ENCODE measurements around the gene CEP57. TPM values are rescaled to one million over a fixed set of nuclear protein-coding genes. Genes with fewer than 3 reads are reported as not detected.

The CEP57 gene
- total RNA-seq, 1 donor from 2014 or later = 70.5 TPM

GRCh38 chr11:95795627-95796295 is 5.5 kb downstream of the CEP57 start:
- Mint-ChIP-seq H3K27ac (no peak overlapping the region), H3K36me3 (ENCODE audit: insufficient read depth) (peaks cover 12% of the 10 kb centered on the region)

DNA sequence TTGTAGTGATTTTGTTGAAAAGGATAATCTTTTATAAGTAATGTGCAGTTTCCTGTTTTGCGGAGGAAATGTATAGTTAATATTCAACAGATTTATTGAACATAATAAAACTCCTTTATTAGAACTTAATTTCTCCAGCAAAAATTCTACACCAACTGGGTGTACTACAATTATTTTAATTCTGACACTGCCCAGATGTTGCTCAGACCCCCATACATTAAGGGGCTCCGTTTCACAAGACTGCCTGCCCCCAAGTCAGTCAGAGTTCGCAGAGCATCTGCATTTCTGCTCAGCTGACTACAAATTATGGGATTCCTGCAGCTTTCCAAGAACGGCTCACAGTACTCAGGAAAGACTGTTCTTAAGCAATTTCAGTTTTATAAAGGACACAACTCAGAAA is 6.2 kb downstream of the CEP57 start:
- no peaks in the 10 kb centered on the region for H3K27me3 Mint-ChIP-seq
- no peak overlapping the region for H3K27ac Mint-ChIP-seq
- TF ChIP-seq, protein P1, sequence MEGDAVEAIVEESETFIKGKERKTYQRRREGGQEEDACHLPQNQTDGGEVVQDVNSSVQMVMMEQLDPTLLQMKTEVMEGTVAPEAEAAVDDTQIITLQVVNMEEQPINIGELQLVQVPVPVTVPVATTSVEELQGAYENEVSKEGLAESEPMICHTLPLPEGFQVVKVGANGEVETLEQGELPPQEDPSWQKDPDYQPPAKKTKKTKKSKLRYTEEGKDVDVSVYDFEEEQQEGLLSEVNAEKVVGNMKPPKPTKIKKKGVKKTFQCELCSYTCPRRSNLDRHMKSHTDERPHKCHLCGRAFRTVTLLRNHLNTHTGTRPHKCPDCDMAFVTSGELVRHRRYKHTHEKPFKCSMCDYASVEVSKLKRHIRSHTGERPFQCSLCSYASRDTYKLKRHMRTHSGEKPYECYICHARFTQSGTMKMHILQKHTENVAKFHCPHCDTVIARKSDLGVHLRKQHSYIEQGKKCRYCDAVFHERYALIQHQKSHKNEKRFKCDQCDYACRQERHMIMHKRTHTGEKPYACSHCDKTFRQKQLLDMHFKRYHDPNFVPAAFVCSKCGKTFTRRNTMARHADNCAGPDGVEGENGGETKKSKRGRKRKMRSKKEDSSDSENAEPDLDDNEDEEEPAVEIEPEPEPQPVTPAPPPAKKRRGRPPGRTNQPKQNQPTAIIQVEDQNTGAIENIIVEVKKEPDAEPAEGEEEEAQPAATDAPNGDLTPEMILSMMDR (IDR thresholded peaks at IDR 0.05; ENCODE audit: unreplicated experiment) = no peak
- H3K36me3 Mint-ChIP-seq (ENCODE audit: insufficient read depth) = peaks cover 14% of the 10 kb centered on the region
- no peaks in the 10 kb centered on the region for H3K9me3 Mint-ChIP-seq (ENCODE audit: low read depth)
- H3K4me3 Mint-ChIP-seq (ENCODE audit: low read depth) = no peak overlapping the region
- DNase-seq (ENCODE audit: low spot score, unreplicated experiment) = no peak
- H3K4me1 Mint-ChIP-seq (ENCODE audit: low read depth) = peaks cover 32% of the 10 kb centered on the region

More at GRCh38 chr11:95795627-95796295, 5.5 kb downstream of the CEP57 start:
- H3K4me1 Mint-ChIP-seq (ENCODE audit: low read depth) = peaks cover 33% of the 10 kb centered on the region
- no peaks in the 10 kb centered on the region for H3K9me3 Mint-ChIP-seq (ENCODE audit: low read depth)
- peak overlapping the region; percentile 25 for H3K4me3 Mint-ChIP-seq (ENCODE audit: low read depth)
- no peak for DNase-seq (ENCODE audit: low spot score, unreplicated experiment)
- H3K27me3 Mint-ChIP-seq = no peaks in the 10 kb centered on the region
- TF ChIP-seq, protein P1 (IDR thresholded peaks at IDR 0.05; ENCODE audit: unreplicated experiment) = no peak

DNA sequence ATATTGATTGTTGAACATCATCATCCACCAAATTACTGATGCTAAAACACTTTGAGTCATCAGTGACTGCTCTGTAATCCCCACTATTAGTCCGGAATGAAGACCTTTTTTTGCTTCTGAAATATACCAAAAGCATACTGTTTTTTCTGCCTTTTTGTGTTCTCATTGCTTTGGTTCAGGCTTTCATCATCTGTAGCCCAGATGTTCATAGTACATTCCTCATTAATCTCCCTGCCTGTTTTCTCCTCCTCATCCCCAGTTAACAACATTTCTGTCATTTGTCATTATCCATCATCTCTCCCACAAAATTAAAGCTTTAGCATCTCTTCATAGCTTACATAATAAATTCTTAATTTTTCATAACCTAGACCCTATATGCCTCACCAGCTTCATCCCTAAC is 9.2 kb downstream of the CEP57 start:
- DNase-seq (ENCODE audit: low spot score, unreplicated experiment) = no peak
- Mint-ChIP-seq H3K4me3 (ENCODE audit: low read depth) (no peak overlapping the region), H3K27ac (no peak overlapping the region), H3K27me3 (no peaks in the 10 kb centered on the region), H3K4me1 (ENCODE audit: low read depth) (peaks cover 14% of the 10 kb centered on the region), H3K36me3 (ENCODE audit: insufficient read depth) (peaks cover 28% of the 10 kb centered on the region), H3K9me3 (ENCODE audit: low read depth) (no peaks in the 10 kb centered on the region)
- TF ChIP-seq, protein P1 (IDR thresholded peaks at IDR 0.05; ENCODE audit: unreplicated experiment) = no peak

DNA sequence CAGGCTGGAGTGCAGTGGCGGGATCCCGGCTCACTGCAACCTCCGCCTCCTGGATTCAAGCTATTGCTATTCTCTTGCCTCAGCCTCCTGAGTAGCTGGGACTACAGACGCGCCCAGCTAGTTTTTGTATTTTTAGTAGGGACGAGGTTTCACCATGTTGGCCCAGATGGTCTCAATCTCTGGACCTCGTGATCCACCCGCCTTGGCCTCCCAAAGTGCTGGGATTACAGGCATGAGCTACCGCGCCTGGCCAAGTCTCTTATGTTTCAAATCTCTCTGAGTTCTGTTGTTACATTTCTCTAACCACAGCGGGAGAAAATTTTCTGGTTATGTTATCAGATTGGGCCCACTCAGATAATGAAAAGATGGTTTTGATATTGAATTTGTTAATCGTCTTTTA is 10.1 kb downstream of the CEP57 start:
- no peak overlapping the region for H3K4me3 Mint-ChIP-seq (ENCODE audit: low read depth)
- peaks cover 33% of the 10 kb centered on the region for H3K36me3 Mint-ChIP-seq (ENCODE audit: insufficient read depth)
- no peak overlapping the region for H3K27ac Mint-ChIP-seq
- no peaks in the 10 kb centered on the region for H3K9me3 Mint-ChIP-seq (ENCODE audit: low read depth)
- TF ChIP-seq, protein P1 (IDR thresholded peaks at IDR 0.05; ENCODE audit: unreplicated experiment) = no peak
- peaks cover 7% of the 10 kb centered on the region for H3K4me1 Mint-ChIP-seq (ENCODE audit: low read depth)
- DNase-seq (ENCODE audit: low spot score, unreplicated experiment) = no peak
- H3K27me3 Mint-ChIP-seq = no peaks in the 10 kb centered on the region

GRCh38 chr11:95802806-95803205 is 12.5 kb downstream of the CEP57 start:
- DNase-seq (ENCODE audit: low spot score, unreplicated experiment) = no peak
- Mint-ChIP-seq H3K36me3 (ENCODE audit: insufficient read depth) (peaks cover 54% of the 10 kb centered on the region), H3K4me3 (ENCODE audit: low read depth) (no peak overlapping the region), H3K27me3 (no peaks in the 10 kb centered on the region), H3K4me1 (ENCODE audit: low read depth) (no peaks in the 10 kb centered on the region), H3K9me3 (ENCODE audit: low read depth) (peaks cover 10% of the 10 kb centered on the region), H3K27ac (no peak overlapping the region)
- TF ChIP-seq, protein P1 (IDR thresholded peaks at IDR 0.05; ENCODE audit: unreplicated experiment) = no peak
